ENCODE measurements around the gene LEFTY1.
"Not testable (repeated sequence)": the region's sequence is repeated elsewhere in the genome, so short reads cannot be mapped to it uniquely, and the experiment has no call there.

LEFTY1 gene

GRCh38 chr1:225914947-225915346 lies 26.0 kb upstream of the LEFTY1 start:
- DNase-seq: no peak

- no peak for DNase-seq
Observed at GRCh38 chr1:225914391-225914790, 25.4 kb upstream of the LEFTY1 start.

- DNase-seq: peak; percentile 72
Observed at GRCh38 chr1:225911191-225912130, 22.5 kb upstream of the LEFTY1 start.

GRCh38 chr1:225909477-225909876 lies 20.5 kb upstream of the LEFTY1 start:
- DNase-seq: no peak

GRCh38 chr1:225908773-225909172 lies 19.8 kb upstream of the LEFTY1 start:
- no peak for DNase-seq

GRCh38 chr1:225908013-225908640 lies 19.2 kb upstream of the LEFTY1 start:
- no peak for DNase-seq

GRCh38 chr1:225907341-225907740 lies 18.4 kb upstream of the LEFTY1 start:
- no peak for DNase-seq

GRCh38 chr1:225906467-225906866 lies 17.5 kb upstream of the LEFTY1 start:
- no peak for DNase-seq

GRCh38 chr1:225903623-225904022 lies 14.7 kb upstream of the LEFTY1 start:
- no peak for DNase-seq

GRCh38 chr1:225899044-225899925 lies 10.3 kb upstream of the LEFTY1 start:
- no peak for DNase-seq

- DNase-seq: peak; percentile 49
Observed at GRCh38 chr1:225897595-225898514, 8.9 kb upstream of the LEFTY1 start.

GRCh38 chr1:225896937-225897549 lies 8.1 kb upstream of the LEFTY1 start:
- DNase-seq: peak; percentile 74

GRCh38 chr1:225896494-225896893 lies 7.5 kb upstream of the LEFTY1 start:
- DNase-seq: no peak

GRCh38 chr1:225892307-225892706 lies 3.4 kb upstream of the LEFTY1 start:
- DNase-seq: no peak

GRCh38 chr1:225891229-225891972 lies 2.5 kb upstream of the LEFTY1 start:
- no peak for DNase-seq

- DNase-seq: no peak
Observed at GRCh38 chr1:225890346-225891228, 1.6 kb upstream of the LEFTY1 start.

GRCh38 chr1:225889743-225890142 lies 797 bp upstream of the LEFTY1 start:
- DNase-seq: no peak

GRCh38 chr1:225888289-225888897 lies 553 bp downstream of the LEFTY1 start:
- DNase-seq: no peak

GRCh38 chr1:225887554-225888288 lies 1.2 kb downstream of the LEFTY1 start:
- not testable (repeated sequence) for DNase-seq
